ENCODE data around the gene SNRPD1. TPM values are rescaled to one million over a fixed set of nuclear protein-coding genes. Genes with fewer than 3 reads are reported as not detected.

The SNRPD1 gene
- total RNA-seq, 1 donor from 2014 or later: 128 TPM

- DNase-seq (ENCODE audit: low spot score): no peak
- Mint-ChIP-seq H3K9me3 (no peaks in the 10 kb centered on the region), H3K4me3 (no peak overlapping the region), H3K27ac (no peak overlapping the region), H3K4me1 (no peaks in the 10 kb centered on the region), H3K36me3 (peaks cover 9% of the 10 kb centered on the region), H3K27me3 (ENCODE audit: insufficient read depth, low read depth) (no peaks in the 10 kb centered on the region)
- Histone ChIP-seq H3K4me2 (no peak overlapping the region), H2AFZ (replicated peaks) (no peak overlapping the region), H3K4me1 (no peaks in the 10 kb centered on the region), H3K79me2 (ENCODE audit: low read depth) (no peaks in the 10 kb centered on the region), H3K4me3 (no peak overlapping the region), H4K20me1 (ENCODE audit: low read depth) (no peaks in the 10 kb centered on the region), H3K9me3 (ENCODE audit: low read depth) (no peaks in the 10 kb centered on the region), H3K36me3 (no peaks in the 10 kb centered on the region), H3K27me3 (no peaks in the 10 kb centered on the region), H3K27ac (no peak overlapping the region), H3K9ac (no peak overlapping the region), H3F3A (ENCODE audit: low read depth) (peaks cover 4% of the 10 kb centered on the region)
- TF ChIP-seq CTCF (IDR thresholded peaks at IDR 0.05): no peak
- no peak for TF ChIP-seq EZH2 (IDR thresholded peaks at IDR 0.05)
- TF ChIP-seq EZH2phosphoT487 (IDR thresholded peaks at IDR 0.05): no peak
Observed at GRCh38 chr18:21652073-21652472, 40.0 kb downstream of the SNRPD1 start.

GRCh38 chr18:21653361-21653760 lies 41.2 kb downstream of the SNRPD1 start:
- no peak overlapping the region for H3K9ac ChIP-seq
- H3K27ac ChIP-seq: no peak overlapping the region
- no peak overlapping the region for H3K4me3 ChIP-seq
- H3K27me3 ChIP-seq: no peaks in the 10 kb centered on the region
- Mint-ChIP-seq H3K27me3 (ENCODE audit: insufficient read depth, low read depth) (no peaks in the 10 kb centered on the region), H3K9me3 (no peaks in the 10 kb centered on the region), H3K27ac (no peak overlapping the region), H3K4me1 (no peaks in the 10 kb centered on the region), H3K4me3 (no peak overlapping the region), H3K36me3 (peaks cover 10% of the 10 kb centered on the region)
- no peaks in the 10 kb centered on the region for H4K20me1 ChIP-seq (ENCODE audit: low read depth)
- peaks cover 4% of the 10 kb centered on the region for H3F3A ChIP-seq (ENCODE audit: low read depth)
- H3K4me1 ChIP-seq: no peaks in the 10 kb centered on the region
- no peak overlapping the region for H3K4me2 ChIP-seq
- H3K79me2 ChIP-seq (ENCODE audit: low read depth): no peaks in the 10 kb centered on the region
- TF ChIP-seq EZH2phosphoT487 (IDR thresholded peaks at IDR 0.05): no peak
- no peak for TF ChIP-seq CTCF (IDR thresholded peaks at IDR 0.05)
- TF ChIP-seq EZH2 (IDR thresholded peaks at IDR 0.05): no peak
- no peak for DNase-seq (ENCODE audit: low spot score)
- no peak overlapping the region for H2AFZ ChIP-seq (replicated peaks)
- no peaks in the 10 kb centered on the region for H3K9me3 ChIP-seq (ENCODE audit: low read depth)
- H3K36me3 ChIP-seq: no peaks in the 10 kb centered on the region

- Histone ChIP-seq H3K79me2 (ENCODE audit: low read depth) (no peaks in the 10 kb centered on the region), H3K9ac (no peak overlapping the region), H4K20me1 (ENCODE audit: low read depth) (no peaks in the 10 kb centered on the region), H3K9me3 (ENCODE audit: low read depth) (no peaks in the 10 kb centered on the region), H3K4me1 (no peaks in the 10 kb centered on the region), H3K4me2 (no peak overlapping the region), H3K27ac (no peak overlapping the region), H3K4me3 (no peak overlapping the region), H3F3A (ENCODE audit: low read depth) (no peaks in the 10 kb centered on the region), H3K27me3 (no peaks in the 10 kb centered on the region), H2AFZ (replicated peaks) (no peak overlapping the region), H3K36me3 (no peaks in the 10 kb centered on the region)
- Mint-ChIP-seq H3K4me3 (no peak overlapping the region), H3K36me3 (peaks cover 10% of the 10 kb centered on the region), H3K27ac (no peak overlapping the region), H3K9me3 (no peaks in the 10 kb centered on the region), H3K4me1 (no peaks in the 10 kb centered on the region), H3K27me3 (ENCODE audit: insufficient read depth, low read depth) (no peaks in the 10 kb centered on the region)
- DNase-seq (ENCODE audit: low spot score): no peak
- no peak for TF ChIP-seq CTCF (IDR thresholded peaks at IDR 0.05)
- no peak for TF ChIP-seq EZH2 (IDR thresholded peaks at IDR 0.05)
- no peak for TF ChIP-seq EZH2phosphoT487 (IDR thresholded peaks at IDR 0.05)
Observed at GRCh38 chr18:21656402-21656801, 44.3 kb downstream of the SNRPD1 start.
